HepG2 (cell line): ENCODE results near the gene TMEM107. TPM values are rescaled to one million over a fixed set of nuclear protein-coding genes. Genes with fewer than 3 reads are reported as not detected.

ENCODE experiments used
- CEBPB ChIP-seq: IDR thresholded peaks from 2 replicates; pipeline ENCODE4 v1.6.1; 2011; ENCODE audit warnings: low read depth, low read length, improper control_type of control experiment, borderline replicate concordance
- DR1 ChIP-seq: sonication (generic); formaldehyde crosslinking; IDR thresholded peaks from 2 replicates; pipeline ENCODE4 v1.8.0; 2021; ENCODE audit warnings: mild to moderate bottlenecking, missing genetic modification reagents, inconsistent platforms
- ETV6 ChIP-seq: sonication (generic); formaldehyde crosslinking; conservative IDR thresholded peaks from 2 replicates; pipeline ENCODE4 v1.4.0; 2020; ENCODE audit warnings: missing genetic modification reagents
- IKZF1 ChIP-seq: fragments of 450-650 bp; IDR thresholded peaks from 2 replicates; pipeline ENCODE4 v1.7.1; 2016
- IRX3 ChIP-seq: sonication (generic); formaldehyde crosslinking; IDR thresholded peaks from 2 replicates; pipeline ENCODE4 v1.8.1; 2023; ENCODE audit warnings: mild to moderate bottlenecking, low read depth, missing genetic modification reagents, borderline replicate concordance
- NBN ChIP-seq: fragments of 450-650 bp; conservative IDR thresholded peaks from 2 replicates; pipeline ENCODE4 v1.6.1; 2017
- NFKB2 ChIP-seq: sonication (generic); formaldehyde crosslinking; IDR thresholded peaks from 2 replicates; pipeline ENCODE4 v1.4.0; 2020; ENCODE audit warnings: missing genetic modification reagents, borderline replicate concordance
- NFKBIZ ChIP-seq: IDR thresholded peaks from 2 replicates; pipeline ENCODE4 v1.6.1; 2018; ENCODE audit warnings: missing genetic modification reagents, missing compliant biosample characterization
- PHF8 ChIP-seq: sonication (generic); formaldehyde crosslinking; IDR thresholded peaks from 2 replicates; pipeline ENCODE4 v1.5.0; 2020; ENCODE audit warnings: missing genetic modification reagents
- RBM39 ChIP-seq: fragments of 200-400 bp; formaldehyde crosslinking; IDR thresholded peaks from one replicate; pipeline ENCODE4 v1.6.1; 2018; ENCODE audit warnings: antibody characterized with exemption, mild to moderate bottlenecking, low read depth, low read length; ENCODE audit not compliant: poor library complexity, severe bottlenecking
- RFXANK ChIP-seq: IDR thresholded peaks from 2 replicates; pipeline ENCODE4 v1.6.1; 2016
- TCF12 ChIP-seq, 2 experiments: fragments of 450-650 bp in 1 of 2; sonication (generic) in 1 of 2; formaldehyde crosslinking in 1 of 2; IDR thresholded peaks; 2 replicates each; pipeline versions ENCODE4 v1.6.1 to v1.8.0; 2017 to 2022; ENCODE audit warnings: antibody characterized with exemption in 1 of 2, mild to moderate bottlenecking in 1 of 2, missing genetic modification reagents in 1 of 2, moderate library complexity in 1 of 2
- ZFYVE20 ChIP-seq: sonication (generic); formaldehyde crosslinking; IDR thresholded peaks from 2 replicates; pipeline ENCODE4 v1.8.0; 2023; ENCODE audit warnings: low read depth, mild to moderate bottlenecking, moderate library complexity, missing genetic modification reagents, borderline replicate concordance
- ZNF564 ChIP-seq: sonication (generic); formaldehyde crosslinking; IDR thresholded peaks from 2 replicates; pipeline ENCODE4 v1.8.1; 2023; ENCODE audit warnings: mild to moderate bottlenecking, missing genetic modification reagents
- ZNF598 ChIP-seq: sonication (generic); formaldehyde crosslinking; IDR thresholded peaks from 2 replicates; pipeline ENCODE4 v1.5.1; 2020; ENCODE audit warnings: mild to moderate bottlenecking, missing genetic modification reagents, borderline replicate concordance
- ZSCAN12 ChIP-seq: sonication (generic); formaldehyde crosslinking; IDR thresholded peaks from 2 replicates; pipeline ENCODE4 v1.9.0; 2021; ENCODE audit warnings: mild to moderate bottlenecking, missing genetic modification reagents
- polyA plus RNA-seq, 8 experiments: library from polyadenylated mRNA; depleted of rRNA in 3 of 8; stranded (reverse) in 7 of 8; unstranded in 1 of 8; fragments of >200 nt; fragmentation: Illumina TruSeq in 4 of 8; extraction: Trizol in 4 of 8; gene quantifications; 2 replicates each; pipeline versions ENCODE4 v1.2.1 to v1.2.3, GENCODE V29; 2011 to 2016; ENCODE audit warnings: low read depth in 4 of 8, missing spikeins in 1 of 8, mixed read lengths in 1 of 8; ENCODE audit not compliant: insufficient read depth in 1 of 8
- total RNA-seq, 5 experiments: library from RNA; depleted of rRNA; stranded (reverse); fragments of >200 nt; fragmentation: Illumina TruSeq; extraction: Trizol; gene quantifications; 2 replicates each; pipeline ENCODE4 v1.2.3, GENCODE V29; 2016; ENCODE audit warnings: low read depth in 1 of 5
- TF ChIP-seq, protein P1 (sequence below): sonication (generic); formaldehyde crosslinking; IDR thresholded peaks from 2 replicates; pipeline ENCODE4 v1.4.0; 2020; ENCODE audit warnings: missing genetic modification reagents, borderline replicate concordance
- TF ChIP-seq, protein P2 (sequence below): sonication (generic); formaldehyde crosslinking; IDR thresholded peaks from 2 replicates; pipeline ENCODE4 v1.8.0; 2022; ENCODE audit warnings: missing genetic modification reagents, mild to moderate bottlenecking, borderline replicate concordance
- TF ChIP-seq, protein P3 (sequence below): fragments of 450-650 bp; IDR thresholded peaks from 2 replicates; pipeline ENCODE4 v1.6.1; 2017; ENCODE audit warnings: mild to moderate bottlenecking
- TF ChIP-seq, protein P4 (sequence below): sonication (generic); formaldehyde crosslinking; IDR thresholded peaks from 2 replicates; pipeline ENCODE4 v1.8.1; 2023; ENCODE audit warnings: mild to moderate bottlenecking, inconsistent platforms, moderate library complexity, missing genetic modification reagents, borderline replicate concordance
- TF ChIP-seq, protein P5 (sequence below): IDR thresholded peaks from 2 replicates; pipeline ENCODE4 v1.6.1; 2018; ENCODE audit warnings: missing genetic modification reagents

TMEM107 gene
- total and polyA plus RNA-seq, 2 of the 13 experiments (the other 11 are each of a cell fraction or from before 2014, with no cell fraction given) = 7.2 to 15.3 TPM

DNA sequence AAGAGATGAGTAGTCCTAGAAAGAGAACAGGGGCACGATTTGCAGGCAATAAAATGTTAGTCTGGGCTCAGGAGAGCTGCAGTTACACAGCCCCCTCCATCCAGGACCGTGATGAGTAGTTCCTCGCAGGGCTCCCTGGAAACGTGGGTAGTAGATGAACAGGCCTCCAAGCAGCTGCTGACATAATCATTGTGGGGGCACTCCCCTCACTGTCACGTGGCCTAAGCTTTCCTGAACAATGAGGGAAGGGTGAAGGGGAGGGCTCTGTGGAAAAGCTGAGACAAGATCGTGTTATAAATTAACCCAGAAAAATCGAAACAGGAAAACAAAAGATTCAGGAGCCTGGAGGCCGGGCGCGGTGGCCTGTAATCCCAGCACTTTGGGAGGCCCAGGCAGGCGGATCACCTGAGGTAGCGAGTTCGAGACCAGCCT, 22.6 kb downstream of the TMEM107 start (continued):
- no peak for TF ChIP-seq DR1 (CRISPR knock-in tag)
- TF ChIP-seq, protein P1, sequence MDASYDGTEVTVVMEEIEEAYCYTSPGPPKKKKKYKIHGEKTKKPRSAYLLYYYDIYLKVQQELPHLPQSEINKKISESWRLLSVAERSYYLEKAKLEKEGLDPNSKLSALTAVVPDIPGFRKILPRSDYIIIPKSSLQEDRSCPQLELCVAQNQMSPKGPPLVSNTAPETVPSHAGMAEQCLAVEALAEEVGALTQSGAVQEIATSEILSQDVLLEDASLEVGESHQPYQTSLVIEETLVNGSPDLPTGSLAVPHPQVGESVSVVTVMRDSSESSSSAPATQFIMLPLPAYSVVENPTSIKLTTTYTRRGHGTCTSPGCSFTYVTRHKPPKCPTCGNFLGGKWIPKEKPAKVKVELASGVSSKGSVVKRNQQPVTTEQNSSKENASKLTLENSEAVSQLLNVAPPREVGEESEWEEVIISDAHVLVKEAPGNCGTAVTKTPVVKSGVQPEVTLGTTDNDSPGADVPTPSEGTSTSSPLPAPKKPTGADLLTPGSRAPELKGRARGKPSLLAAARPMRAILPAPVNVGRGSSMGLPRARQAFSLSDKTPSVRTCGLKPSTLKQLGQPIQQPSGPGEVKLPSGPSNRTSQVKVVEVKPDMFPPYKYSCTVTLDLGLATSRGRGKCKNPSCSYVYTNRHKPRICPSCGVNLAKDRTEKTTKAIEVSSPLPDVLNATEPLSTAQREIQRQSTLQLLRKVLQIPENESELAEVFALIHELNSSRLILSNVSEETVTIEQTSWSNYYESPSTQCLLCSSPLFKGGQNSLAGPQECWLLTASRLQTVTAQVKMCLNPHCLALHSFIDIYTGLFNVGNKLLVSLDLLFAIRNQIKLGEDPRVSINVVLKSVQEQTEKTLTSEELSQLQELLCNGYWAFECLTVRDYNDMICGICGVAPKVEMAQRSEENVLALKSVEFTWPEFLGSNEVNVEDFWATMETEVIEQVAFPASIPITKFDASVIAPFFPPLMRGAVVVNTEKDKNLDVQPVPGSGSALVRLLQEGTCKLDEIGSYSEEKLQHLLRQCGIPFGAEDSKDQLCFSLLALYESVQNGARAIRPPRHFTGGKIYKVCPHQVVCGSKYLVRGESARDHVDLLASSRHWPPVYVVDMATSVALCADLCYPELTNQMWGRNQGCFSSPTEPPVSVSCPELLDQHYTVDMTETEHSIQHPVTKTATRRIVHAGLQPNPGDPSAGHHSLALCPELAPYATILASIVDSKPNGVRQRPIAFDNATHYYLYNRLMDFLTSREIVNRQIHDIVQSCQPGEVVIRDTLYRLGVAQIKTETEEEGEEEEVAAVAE (CRISPR knock-in tag) = no peak
- TF ChIP-seq ZNF564 (CRISPR knock-in tag) = no peak
- TF ChIP-seq ZSCAN12 (CRISPR knock-in tag) = no peak
- TF ChIP-seq, protein P2, sequence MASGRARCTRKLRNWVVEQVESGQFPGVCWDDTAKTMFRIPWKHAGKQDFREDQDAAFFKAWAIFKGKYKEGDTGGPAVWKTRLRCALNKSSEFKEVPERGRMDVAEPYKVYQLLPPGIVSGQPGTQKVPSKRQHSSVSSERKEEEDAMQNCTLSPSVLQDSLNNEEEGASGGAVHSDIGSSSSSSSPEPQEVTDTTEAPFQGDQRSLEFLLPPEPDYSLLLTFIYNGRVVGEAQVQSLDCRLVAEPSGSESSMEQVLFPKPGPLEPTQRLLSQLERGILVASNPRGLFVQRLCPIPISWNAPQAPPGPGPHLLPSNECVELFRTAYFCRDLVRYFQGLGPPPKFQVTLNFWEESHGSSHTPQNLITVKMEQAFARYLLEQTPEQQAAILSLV (CRISPR knock-in tag) = no peak; the same call in 1 of the 2 replicates
- TF ChIP-seq PHF8 (CRISPR knock-in tag) = no peak
- TF ChIP-seq, protein P3, sequence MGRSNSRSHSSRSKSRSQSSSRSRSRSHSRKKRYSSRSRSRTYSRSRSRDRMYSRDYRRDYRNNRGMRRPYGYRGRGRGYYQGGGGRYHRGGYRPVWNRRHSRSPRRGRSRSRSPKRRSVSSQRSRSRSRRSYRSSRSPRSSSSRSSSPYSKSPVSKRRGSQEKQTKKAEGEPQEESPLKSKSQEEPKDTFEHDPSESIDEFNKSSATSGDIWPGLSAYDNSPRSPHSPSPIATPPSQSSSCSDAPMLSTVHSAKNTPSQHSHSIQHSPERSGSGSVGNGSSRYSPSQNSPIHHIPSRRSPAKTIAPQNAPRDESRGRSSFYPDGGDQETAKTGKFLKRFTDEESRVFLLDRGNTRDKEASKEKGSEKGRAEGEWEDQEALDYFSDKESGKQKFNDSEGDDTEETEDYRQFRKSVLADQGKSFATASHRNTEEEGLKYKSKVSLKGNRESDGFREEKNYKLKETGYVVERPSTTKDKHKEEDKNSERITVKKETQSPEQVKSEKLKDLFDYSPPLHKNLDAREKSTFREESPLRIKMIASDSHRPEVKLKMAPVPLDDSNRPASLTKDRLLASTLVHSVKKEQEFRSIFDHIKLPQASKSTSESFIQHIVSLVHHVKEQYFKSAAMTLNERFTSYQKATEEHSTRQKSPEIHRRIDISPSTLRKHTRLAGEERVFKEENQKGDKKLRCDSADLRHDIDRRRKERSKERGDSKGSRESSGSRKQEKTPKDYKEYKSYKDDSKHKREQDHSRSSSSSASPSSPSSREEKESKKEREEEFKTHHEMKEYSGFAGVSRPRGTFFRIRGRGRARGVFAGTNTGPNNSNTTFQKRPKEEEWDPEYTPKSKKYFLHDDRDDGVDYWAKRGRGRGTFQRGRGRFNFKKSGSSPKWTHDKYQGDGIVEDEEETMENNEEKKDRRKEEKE = no peak
- no peak for TF ChIP-seq TCF12 (IDR thresholded peaks at IDR 0.05)
- TF ChIP-seq TCF12 (CRISPR knock-in tag; IDR thresholded peaks at IDR 0.05) = no peak
- no peak for TF ChIP-seq IKZF1
- TF ChIP-seq NBN = no peak
- no peak for TF ChIP-seq ZNF598 (CRISPR knock-in tag)
- TF ChIP-seq CEBPB = no peak
- TF ChIP-seq NFKBIZ (CRISPR knock-in tag) = no peak
- TF ChIP-seq ETV6 = no peak
- no peak for TF ChIP-seq RBM39
- TF ChIP-seq, protein P4, sequence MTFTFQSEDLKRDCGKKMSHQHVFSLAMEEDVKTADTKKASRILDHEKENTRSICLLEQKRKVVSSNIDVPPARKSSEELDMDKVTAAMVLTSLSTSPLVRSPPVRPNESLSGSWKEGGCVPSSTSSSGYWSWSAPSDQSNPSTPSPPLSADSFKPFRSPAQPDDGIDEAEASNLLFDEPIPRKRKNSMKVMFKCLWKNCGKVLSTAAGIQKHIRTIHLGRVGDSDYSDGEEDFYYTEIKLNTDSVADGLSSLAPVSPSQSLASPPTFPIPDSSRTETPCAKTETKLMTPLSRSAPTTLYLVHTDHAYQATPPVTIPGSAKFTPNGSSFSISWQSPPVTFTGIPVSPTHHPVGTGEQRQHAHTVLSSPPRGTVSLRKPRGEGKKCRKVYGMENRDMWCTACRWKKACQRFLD (CRISPR knock-in tag) = no peak
- TF ChIP-seq ZFYVE20 (CRISPR knock-in tag) = no peak
- TF ChIP-seq NFKB2 = no peak
- TF ChIP-seq, protein P5, sequence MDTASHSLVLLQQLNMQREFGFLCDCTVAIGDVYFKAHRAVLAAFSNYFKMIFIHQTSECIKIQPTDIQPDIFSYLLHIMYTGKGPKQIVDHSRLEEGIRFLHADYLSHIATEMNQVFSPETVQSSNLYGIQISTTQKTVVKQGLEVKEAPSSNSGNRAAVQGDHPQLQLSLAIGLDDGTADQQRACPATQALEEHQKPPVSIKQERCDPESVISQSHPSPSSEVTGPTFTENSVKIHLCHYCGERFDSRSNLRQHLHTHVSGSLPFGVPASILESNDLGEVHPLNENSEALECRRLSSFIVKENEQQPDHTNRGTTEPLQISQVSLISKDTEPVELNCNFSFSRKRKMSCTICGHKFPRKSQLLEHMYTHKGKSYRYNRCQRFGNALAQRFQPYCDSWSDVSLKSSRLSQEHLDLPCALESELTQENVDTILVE (CRISPR knock-in tag) = no peak
- TF ChIP-seq RFXANK (CRISPR knock-in tag) = no peak
- TF ChIP-seq IRX3 = no peak
